GM21786 (cell line): ENCODE results near the gene CRYL1.

Source experiments
- ATAC-seq: cut with Tn5 transposase; IDR thresholded peaks from one replicate; pipeline ENCODE4 v1.9.1; 2021; ENCODE audit not compliant: unreplicated experiment

The CRYL1 gene

GRCh38 chr13:20383058-20383457, 142.6 kb downstream of the CRYL1 start:
- ATAC-seq, result no peak

- ATAC-seq, result no peak
Observed at GRCh38 chr13:20381401-20381800, 144.3 kb downstream of the CRYL1 start.

GRCh38 chr13:20378721-20379120, 146.9 kb downstream of the CRYL1 start:
- ATAC-seq, result no peak

- no peak for ATAC-seq
Observed at GRCh38 chr13:20377720-20378119, 147.9 kb downstream of the CRYL1 start.

- ATAC-seq, result no peak
Observed at GRCh38 chr13:20375871-20376270, 149.8 kb downstream of the CRYL1 start.

GRCh38 chr13:20373861-20374260, 151.8 kb downstream of the CRYL1 start:
- ATAC-seq, result no peak

GRCh38 chr13:20371825-20372224, 153.8 kb downstream of the CRYL1 start:
- no peak for ATAC-seq

- no peak for ATAC-seq
Observed at GRCh38 chr13:20370815-20371421, 154.7 kb downstream of the CRYL1 start.

- no peak for ATAC-seq
Observed at GRCh38 chr13:20369886-20370361, 155.7 kb downstream of the CRYL1 start.

DNA sequence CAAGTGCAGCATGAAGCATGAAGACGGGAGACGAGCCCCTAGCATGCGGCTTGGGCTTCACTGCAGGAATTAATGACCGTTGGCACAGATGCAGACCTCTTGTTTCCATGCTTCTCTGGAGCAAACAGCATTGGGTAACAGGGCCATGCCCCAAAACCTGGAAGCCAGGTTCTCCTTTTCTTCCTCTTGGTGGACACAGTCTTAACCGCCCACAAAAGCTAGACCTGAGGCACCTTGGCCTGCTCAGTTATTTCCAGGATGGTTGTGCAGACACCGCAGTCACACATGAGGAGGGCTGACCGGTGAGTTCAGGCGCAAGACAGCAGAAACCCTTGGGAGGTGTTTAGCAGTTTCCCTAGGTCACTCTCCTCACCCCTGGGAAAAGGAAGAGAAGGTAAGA, 159.6 kb downstream of the CRYL1 start:
- ATAC-seq, result no peak

GRCh38 chr13:20363603-20364002, 162.1 kb downstream of the CRYL1 start:
- no peak for ATAC-seq

DNA sequence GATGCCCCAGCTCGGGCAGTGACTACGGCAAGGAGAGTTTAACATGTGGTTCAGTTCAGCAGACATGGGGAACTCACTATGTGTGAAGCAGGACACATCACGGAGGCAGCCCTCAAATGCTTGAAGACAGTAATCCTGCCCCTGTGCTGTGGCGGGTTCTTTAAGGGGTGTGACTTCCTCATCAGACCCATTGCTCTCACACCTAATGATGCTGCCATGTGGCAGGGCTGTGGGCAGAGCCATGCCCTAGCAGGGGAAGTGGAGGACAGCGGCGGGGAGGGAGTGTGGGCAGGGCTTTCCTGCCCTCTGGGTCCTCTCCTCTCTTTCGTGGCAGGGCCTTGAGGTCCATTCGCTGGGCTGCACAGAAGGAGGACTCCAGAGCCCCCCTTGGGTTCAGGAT, 162.5 kb downstream of the CRYL1 start:
- no peak for ATAC-seq

DNA sequence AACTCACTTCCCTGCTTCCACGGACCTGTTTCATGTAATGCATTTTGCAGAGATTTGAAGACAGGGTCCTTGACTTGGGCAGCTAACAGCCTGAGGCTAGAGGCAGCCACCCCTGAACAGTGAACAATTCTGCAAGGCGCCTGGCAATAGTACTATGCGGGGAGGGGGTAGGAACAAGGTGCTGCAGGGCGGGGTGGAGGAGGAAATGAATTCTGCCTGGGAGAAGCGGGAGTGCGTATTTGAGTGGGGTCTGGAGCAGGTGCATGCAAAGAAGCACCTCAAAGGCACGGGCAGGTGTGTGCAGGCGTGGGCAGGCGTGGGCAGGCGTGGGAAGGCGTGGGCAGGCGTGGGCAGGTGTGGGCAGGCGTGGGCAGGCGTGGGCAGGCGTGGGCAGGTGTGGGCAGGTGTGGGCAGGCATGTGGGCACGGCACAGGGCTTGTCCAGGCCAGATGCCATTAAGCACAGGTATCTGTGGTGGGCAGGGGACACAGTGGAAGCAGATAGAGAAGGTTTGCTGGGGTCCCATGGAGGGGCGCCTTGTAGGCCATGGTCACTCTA, 163.1 kb downstream of the CRYL1 start:
- ATAC-seq, result no peak

DNA sequence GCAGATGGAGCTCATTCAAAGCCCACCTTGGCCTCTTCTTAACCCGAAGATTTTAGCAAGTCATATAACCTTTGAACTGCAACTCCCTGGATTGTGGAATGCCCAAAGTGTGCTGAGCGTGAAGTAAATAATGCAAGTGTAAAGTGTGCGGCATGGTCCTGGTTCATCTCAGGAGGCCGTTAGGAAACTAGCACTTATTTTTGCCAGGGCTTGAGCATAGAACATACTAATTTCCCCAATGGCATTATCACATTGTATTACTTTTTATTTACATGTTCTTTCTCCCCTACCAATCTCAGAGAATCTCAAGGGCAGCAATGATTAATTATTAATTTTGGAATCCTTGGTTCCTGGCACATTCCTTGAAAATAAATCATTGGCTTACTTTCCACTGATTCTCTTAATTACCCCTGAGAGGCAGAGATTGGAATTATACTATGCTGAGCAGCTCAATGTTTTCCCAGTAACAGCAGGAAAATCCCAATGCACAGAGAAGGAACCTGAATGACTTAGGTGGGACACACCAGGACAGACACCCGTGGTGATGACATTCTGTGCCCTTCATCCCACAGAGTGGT, 164.7 kb downstream of the CRYL1 start:
- ATAC-seq, result no peak

- ATAC-seq, result no peak
Observed at GRCh38 chr13:20360041-20360491, 165.6 kb downstream of the CRYL1 start.

DNA sequence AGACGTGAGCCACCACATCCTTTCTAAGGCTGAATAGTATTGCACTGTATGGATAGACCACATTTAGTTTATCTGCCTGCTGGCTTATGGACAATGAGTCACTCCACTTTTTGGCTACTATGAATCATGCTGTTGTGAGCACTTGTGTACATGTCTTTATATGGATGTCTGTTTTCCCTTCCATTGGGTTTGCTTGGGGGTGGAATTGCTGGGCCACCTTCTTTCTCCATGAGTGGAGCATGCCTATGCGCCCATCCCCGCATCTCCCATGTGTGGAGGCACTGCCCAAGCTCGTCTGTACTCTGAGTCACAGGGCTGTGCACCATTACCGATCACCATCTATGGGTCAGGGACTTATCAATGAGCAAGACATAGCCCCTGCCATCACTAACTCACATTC, 166.3 kb downstream of the CRYL1 start:
- ATAC-seq, result no peak

DNA sequence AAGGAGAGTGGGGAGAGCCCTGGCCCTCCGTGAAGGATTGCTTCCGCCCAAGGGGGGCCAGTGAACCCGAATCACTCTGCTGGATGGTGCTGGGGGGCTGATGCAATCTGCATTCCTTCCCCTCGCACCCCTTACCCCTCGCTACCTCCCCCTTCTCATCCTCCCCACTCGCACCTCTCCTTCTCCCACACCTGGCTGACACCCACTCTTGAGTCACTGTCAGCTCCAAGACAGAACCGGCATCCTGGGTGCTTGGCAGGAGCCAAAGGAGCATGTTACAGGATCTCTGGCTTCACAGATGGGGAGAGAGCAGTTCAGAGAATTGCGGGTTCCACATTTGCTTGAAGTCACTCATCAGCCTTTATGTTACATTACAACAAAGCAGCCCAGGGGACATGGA, 167.6 kb downstream of the CRYL1 start:
- ATAC-seq, result no peak

GRCh38 chr13:20356444-20356843, 169.2 kb downstream of the CRYL1 start:
- no peak for ATAC-seq

GRCh38 chr13:20354722-20355121, 170.9 kb downstream of the CRYL1 start:
- ATAC-seq, result no peak

DNA sequence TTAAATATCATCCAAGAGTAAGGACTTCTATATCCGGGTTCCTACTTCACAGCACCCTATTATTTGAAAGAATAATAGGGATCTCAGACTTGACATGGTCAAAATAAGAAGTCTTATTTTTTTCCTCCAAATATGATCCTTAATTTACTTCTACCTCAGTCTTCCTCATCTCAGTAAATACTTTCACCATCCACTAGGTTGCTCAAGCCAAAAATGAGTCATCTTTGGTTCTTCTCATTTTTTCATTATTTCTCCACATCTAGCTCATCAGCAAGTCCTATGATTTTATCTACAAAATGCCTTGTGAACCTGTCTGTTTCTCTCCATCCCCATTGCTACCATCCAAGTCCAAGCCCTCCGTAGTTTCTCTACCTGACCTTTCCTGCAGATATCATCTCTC, 171.7 kb downstream of the CRYL1 start:
- no peak for ATAC-seq
